HepG2 (cell line): ENCODE data around the gene PPP1R16B.

ENCODE experiments used
- CHD4 ChIP-seq: fragments of 200-600 bp; sonication (generic); IDR thresholded peaks from 2 replicates; pipeline ENCODE4 v1.7.0; 2017; ENCODE audit warnings: mild to moderate bottlenecking, low read length, borderline replicate concordance
- EZH2 ChIP-seq: conservative IDR thresholded peaks from 2 replicates; pipeline ENCODE4 v1.6.1; 2012; ENCODE audit warnings: mild to moderate bottlenecking, low read depth, low read length, moderate library complexity
- FOSL1 ChIP-seq: sonication (generic); formaldehyde crosslinking; IDR thresholded peaks from 2 replicates; pipeline ENCODE4 v1.9.0; 2021; ENCODE audit warnings: missing genetic modification reagents, borderline replicate concordance
- PHF8 ChIP-seq: sonication (generic); formaldehyde crosslinking; IDR thresholded peaks from 2 replicates; pipeline ENCODE4 v1.5.0; 2020; ENCODE audit warnings: missing genetic modification reagents
- ZBTB3 ChIP-seq: sonication (generic); formaldehyde crosslinking; IDR thresholded peaks from 2 replicates; pipeline ENCODE4 v1.4.0; 2020; ENCODE audit warnings: low read depth, mild to moderate bottlenecking, moderate library complexity, missing genetic modification reagents, borderline replicate concordance
- ZNF143 ChIP-seq: sonication (generic); formaldehyde crosslinking; IDR thresholded peaks from 2 replicates; pipeline ENCODE4 v1.4.0; 2020; ENCODE audit warnings: missing genetic modification reagents

- TF ChIP-seq PHF8 (CRISPR knock-in tag) (no peak), EZH2 (no peak), FOSL1 (CRISPR knock-in tag) (no peak), ZNF143 (CRISPR knock-in tag) (no peak), ZBTB3 (no peak), CHD4 (no peak)
These were observed 77.8 kb downstream of the PPP1R16B start for GRCh38 chr20:38883081-38883980.
